H1 (cell line): ENCODE results near the gene UFSP1. TPM values are rescaled to one million over a fixed set of nuclear protein-coding genes. Genes with fewer than 3 reads are reported as not detected.
A peak's percentile ranks its signal among the peaks of the same experiment; 100 is the strongest.

ENCODE experiments used
- ATF2 ChIP-seq: IDR thresholded peaks from 2 replicates; pipeline ENCODE4 v1.6.1; 2012; ENCODE audit warnings: low read length, inconsistent platforms
- CBX5 ChIP-seq: fragments of 300-800, 300-1000 bp; sonication (generic); IDR thresholded peaks from 2 replicates; pipeline ENCODE4 v1.7.1; 2016; ENCODE audit warnings: antibody characterized with exemption, low read length, low read depth
- CHD2 ChIP-seq: IDR thresholded peaks from 2 replicates; pipeline ENCODE4 v1.6.1; 2012; ENCODE audit warnings: low read length, improper control_type of control experiment
- FOSL1 ChIP-seq: IDR thresholded peaks from 2 replicates; pipeline ENCODE4 v1.6.1; 2011; ENCODE audit warnings: mild to moderate bottlenecking, low read depth, low read length, moderate library complexity; ENCODE audit not compliant: insufficient read depth
- GABPA ChIP-seq: IDR thresholded peaks from 2 replicates; pipeline ENCODE4 v1.6.1; 2011; ENCODE audit warnings: mild to moderate bottlenecking, low read length, moderate library complexity, borderline replicate concordance; ENCODE audit not compliant: insufficient read depth
- MAX ChIP-seq: IDR thresholded peaks from 2 replicates; pipeline ENCODE4 v1.6.1; 2012; ENCODE audit warnings: inconsistent platforms
- POLR2AphosphoS5 ChIP-seq: IDR thresholded peaks from 2 replicates; pipeline ENCODE4 v1.6.1; 2011; ENCODE audit warnings: low read depth, low read length
- POU5F1 ChIP-seq: IDR thresholded peaks from 2 replicates; pipeline ENCODE4 v1.6.1; 2011; ENCODE audit warnings: low read depth, mild to moderate bottlenecking, low read length, moderate library complexity
- RFX5 ChIP-seq: IDR thresholded peaks from 2 replicates; pipeline ENCODE4 v1.6.1; 2011; ENCODE audit warnings: low read depth, low read length, improper control_type of control experiment, borderline replicate concordance
- SIRT6 ChIP-seq: IDR thresholded peaks from one replicate; pipeline ENCODE4 v1.7.1; 2012; ENCODE audit warnings: low read length, inconsistent platforms
- SRF ChIP-seq: IDR thresholded peaks from 2 replicates; pipeline ENCODE4 v1.6.1; 2011; ENCODE audit warnings: mild to moderate bottlenecking, low read depth, low read length, moderate library complexity
- SUZ12 ChIP-seq: fragments of 200-600 bp; sonication (generic); IDR thresholded peaks from 2 replicates; pipeline ENCODE4 v1.6.1; 2012; ENCODE audit warnings: mild to moderate bottlenecking, inconsistent platforms, low read length, moderate library complexity, mixed read lengths
- TAF7 ChIP-seq: optimal IDR thresholded peaks from 2 replicates; pipeline ENCODE3; 2011; ENCODE audit warnings: low read depth, mild to moderate bottlenecking, inconsistent platforms, low read length, moderate library complexity, borderline replicate concordance
- TEAD4 ChIP-seq: IDR thresholded peaks from 2 replicates; pipeline ENCODE4 v1.6.1; 2012; ENCODE audit warnings: low read depth, low read length, inconsistent platforms, mixed read lengths
- USF2 ChIP-seq: IDR thresholded peaks from 2 replicates; pipeline ENCODE4 v1.6.1; 2011; ENCODE audit warnings: low read length, improper control_type of control experiment
- YY1 ChIP-seq: IDR thresholded peaks from 2 replicates; pipeline ENCODE4 v1.6.1; 2011; ENCODE audit warnings: low read depth, mild to moderate bottlenecking, low read length
- polyA plus RNA-seq, 7 experiments: library from polyadenylated mRNA; depleted of rRNA in 3 of 7; stranded (reverse) in 5 of 7; unstranded in 2 of 7; fragments of >200 nt in 5 of 7; fragments of 200-250 nt in 2 of 7; gene quantifications; 1 replicate in 5 of 7; 2 replicates in 1 of 7; 4 replicates in 1 of 7; pipeline versions ENCODE4 v1.2.1 to v1.2.3, GENCODE V29; 2011 to 2013; ENCODE audit warnings: missing spikeins in 2 of 7, mixed read lengths in 2 of 7
- total RNA-seq: library from RNA; stranded (reverse); fragmentation: NEBNext Ultra II Directional; extraction: Animal tissue kit (Norgen Biotek cat#: 25700); gene quantifications from 2 replicates; pipeline ENCODE4 v1.2.1, GENCODE V29; 2021
- TF ChIP-seq, protein P1 (sequence below), 3 experiments: IDR thresholded peaks; 1 replicate in 2 of 3; 2 replicates in 1 of 3; pipeline versions ENCODE4 v1.5.1 to v1.6.1; 2011; ENCODE audit warnings: low read length in 3 of 3, mild to moderate bottlenecking in 3 of 3, inconsistent platforms in 2 of 3, low read depth in 1 of 3, moderate library complexity in 1 of 3; ENCODE audit not compliant: insufficient read depth in 1 of 3; ENCODE audit errors: control extremely low read depth in 1 of 3
- TF ChIP-seq, protein P2 (sequence below): IDR thresholded peaks from 2 replicates; pipeline ENCODE4 v1.6.1; 2011; ENCODE audit warnings: low read depth, mild to moderate bottlenecking, low read length; ENCODE audit not compliant: insufficient read depth

Gene UFSP1
- total and polyA plus RNA-seq, 2 of the 8 experiments (the other 6 are each of a cell fraction or from before 2014, with no cell fraction given): 1.6 to 4.3 TPM

DNA sequence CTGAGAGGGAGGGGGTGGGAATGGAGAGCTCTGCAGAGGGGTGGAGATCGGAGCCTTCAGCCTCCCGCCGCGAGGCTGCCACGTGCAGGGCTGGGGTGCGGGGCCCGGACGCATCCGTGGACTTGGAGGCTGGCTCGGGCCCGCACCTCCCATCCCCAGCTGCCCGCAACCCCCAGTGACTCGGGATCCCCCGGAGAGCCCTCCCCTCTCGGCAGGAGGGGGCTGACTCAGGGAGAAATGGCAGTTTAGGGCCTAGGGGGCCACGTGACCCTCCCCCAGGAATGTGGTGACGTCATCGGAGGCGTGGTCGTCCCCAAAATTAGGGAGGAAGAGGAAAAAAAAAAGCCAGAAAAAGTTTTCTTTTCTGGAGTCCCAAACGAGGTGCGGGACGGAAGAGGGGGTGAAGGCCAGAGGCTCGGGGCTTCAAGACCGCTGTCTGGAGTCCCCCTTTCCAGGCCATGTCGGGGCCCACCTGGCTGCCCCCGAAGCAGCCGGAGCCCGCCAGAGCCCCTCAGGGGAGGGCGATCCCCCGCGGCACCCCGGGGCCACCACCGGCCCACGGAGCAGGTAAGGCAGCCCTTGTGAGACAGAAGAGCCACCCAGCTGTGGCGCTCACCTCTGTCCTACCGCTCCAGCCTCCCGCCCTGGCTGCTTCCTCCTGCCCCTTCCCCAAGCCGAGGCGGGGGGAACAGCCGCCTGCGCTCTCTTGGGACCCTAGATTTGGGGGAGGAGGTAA is 22.3 kb downstream of the UFSP1 start, which contains the start of gene TRIP6 (continued):
- TF ChIP-seq, protein P1, sequence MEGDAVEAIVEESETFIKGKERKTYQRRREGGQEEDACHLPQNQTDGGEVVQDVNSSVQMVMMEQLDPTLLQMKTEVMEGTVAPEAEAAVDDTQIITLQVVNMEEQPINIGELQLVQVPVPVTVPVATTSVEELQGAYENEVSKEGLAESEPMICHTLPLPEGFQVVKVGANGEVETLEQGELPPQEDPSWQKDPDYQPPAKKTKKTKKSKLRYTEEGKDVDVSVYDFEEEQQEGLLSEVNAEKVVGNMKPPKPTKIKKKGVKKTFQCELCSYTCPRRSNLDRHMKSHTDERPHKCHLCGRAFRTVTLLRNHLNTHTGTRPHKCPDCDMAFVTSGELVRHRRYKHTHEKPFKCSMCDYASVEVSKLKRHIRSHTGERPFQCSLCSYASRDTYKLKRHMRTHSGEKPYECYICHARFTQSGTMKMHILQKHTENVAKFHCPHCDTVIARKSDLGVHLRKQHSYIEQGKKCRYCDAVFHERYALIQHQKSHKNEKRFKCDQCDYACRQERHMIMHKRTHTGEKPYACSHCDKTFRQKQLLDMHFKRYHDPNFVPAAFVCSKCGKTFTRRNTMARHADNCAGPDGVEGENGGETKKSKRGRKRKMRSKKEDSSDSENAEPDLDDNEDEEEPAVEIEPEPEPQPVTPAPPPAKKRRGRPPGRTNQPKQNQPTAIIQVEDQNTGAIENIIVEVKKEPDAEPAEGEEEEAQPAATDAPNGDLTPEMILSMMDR (IDR thresholded peaks at IDR 0.05; ENCODE audit: control extremely low read depth in 1 of 3, insufficient read depth in 1 of 3, low read depth in 1 of 3, low read length in 3 of 3): no peak
- TF ChIP-seq SRF (no peak), USF2 (peak; percentile 94), CHD2 (0 out of 2 replicates have a peak, but pooled peaks have one; percentile 23), TEAD4 (peak; percentile 99), YY1 (no peak; the same call in 1 of the 2 replicates), RFX5 (no peak), MAX (peak; percentile 94), POLR2AphosphoS5 (peak; percentile 60), FOSL1 (no peak), GABPA (no peak), SIRT6 (no peak), POU5F1 (no peak), TAF7 (no peak), CBX5 (no peak), ATF2 (peak; percentile 98), SUZ12 (no peak)
- TF ChIP-seq, protein P2, sequence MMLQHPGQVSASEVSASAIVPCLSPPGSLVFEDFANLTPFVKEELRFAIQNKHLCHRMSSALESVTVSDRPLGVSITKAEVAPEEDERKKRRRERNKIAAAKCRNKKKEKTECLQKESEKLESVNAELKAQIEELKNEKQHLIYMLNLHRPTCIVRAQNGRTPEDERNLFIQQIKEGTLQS: peak; percentile 93
